ENCODE data around the gene ATP13A5. TPM values are rescaled to one million over a fixed set of nuclear protein-coding genes. Genes with fewer than 3 reads are reported as not detected.

The ATP13A5 gene
- total RNA-seq, 1 experiment from 2014 or later, result not detected

GRCh38 chr3:193347521-193348501, 30.7 kb downstream of the ATP13A5 start:
- DNase-seq (ENCODE audit: low spot score), result no peak

- DNase-seq (ENCODE audit: low spot score), result no peak
Measured at GRCh38 chr3:193346259-193346658, 32.3 kb downstream of the ATP13A5 start.

GRCh38 chr3:193345431-193345830, 33.1 kb downstream of the ATP13A5 start:
- no peak for DNase-seq (ENCODE audit: low spot score)

- no peak for DNase-seq (ENCODE audit: low spot score)
Measured at GRCh38 chr3:193344486-193344885, 34.1 kb downstream of the ATP13A5 start.

GRCh38 chr3:193343726-193344222, 34.8 kb downstream of the ATP13A5 start:
- DNase-seq (ENCODE audit: low spot score), result no peak

- no peak for DNase-seq (ENCODE audit: low spot score)
Measured at GRCh38 chr3:193342551-193342950, 36.0 kb downstream of the ATP13A5 start.

- no peak for DNase-seq (ENCODE audit: low spot score)
Measured at GRCh38 chr3:193335031-193335430, 43.5 kb downstream of the ATP13A5 start.

GRCh38 chr3:193333229-193333628, 45.3 kb downstream of the ATP13A5 start:
- no peak for DNase-seq (ENCODE audit: low spot score)

- DNase-seq (ENCODE audit: low spot score), result no peak
Measured at GRCh38 chr3:193330555-193331204, 47.9 kb downstream of the ATP13A5 start.

- no peak for DNase-seq (ENCODE audit: low spot score)
Measured at GRCh38 chr3:193317682-193318300, 60.8 kb downstream of the ATP13A5 start.

GRCh38 chr3:193314161-193314560, 64.4 kb downstream of the ATP13A5 start:
- no peak for DNase-seq (ENCODE audit: low spot score)

- DNase-seq (ENCODE audit: low spot score), result no peak
Measured at GRCh38 chr3:193313061-193313958, 65.2 kb downstream of the ATP13A5 start.

- no peak for DNase-seq (ENCODE audit: low spot score)
Measured at GRCh38 chr3:193310914-193311723, 67.4 kb downstream of the ATP13A5 start.

- no peak for DNase-seq (ENCODE audit: low spot score)
Measured at GRCh38 chr3:193305356-193305755, 73.2 kb downstream of the ATP13A5 start.

GRCh38 chr3:193301433-193301832, 77.1 kb downstream of the ATP13A5 start:
- DNase-seq (ENCODE audit: low spot score), result no peak

GRCh38 chr3:193297421-193297820, 81.1 kb downstream of the ATP13A5 start:
- DNase-seq (ENCODE audit: low spot score), result no peak

- no peak for DNase-seq (ENCODE audit: low spot score)
Measured at GRCh38 chr3:193295985-193296384, 82.6 kb downstream of the ATP13A5 start.

GRCh38 chr3:193292386-193292785, 86.2 kb downstream of the ATP13A5 start:
- no peak for DNase-seq (ENCODE audit: low spot score)

GRCh38 chr3:193271101-193271840, 107.3 kb downstream of the ATP13A5 start:
- no peak for DNase-seq (ENCODE audit: low spot score)

All from HT-29 (cell line).